SKM-1 (cell line): ENCODE results near the gene ZNF329.
"Not testable (repeated sequence)": the region's sequence is repeated elsewhere in the genome, so short reads cannot be mapped to it uniquely, and the experiment has no call there.

Experiments used
- DNase-seq: peaks from one replicate; lab custom pipeline; 2025; ENCODE audit not compliant: unreplicated experiment; lab: John Stamatoyannopoulos, UW

Gene ZNF329

GRCh38 chr19:58150328-58150921 is at the start of gene ZNF329:
ZNF329 (minus strand) TSS chr19:58150789; CDS start chr19:58129503, 21,286 bp downstream.
- peak; percentile 11 for DNase-seq

- DNase-seq: no peak
These were observed 46.5 kb upstream of the ZNF329 start for GRCh38 chr19:58196901-58197616.

GRCh38 chr19:58183817-58184215 is 33.2 kb upstream of the ZNF329 start:
- DNase-seq: no peak

- peak; percentile 48 for DNase-seq
These were observed 32.6 kb upstream of the ZNF329 start, which contains the start of gene ZNF274 for GRCh38 chr19:58182989-58183816. ZNF274 (plus strand) TSS chr19:58183061; CDS start chr19:58183966, 905 bp downstream.

GRCh38 chr19:58182577-58182988 is 32.0 kb upstream of the ZNF329 start:
- DNase-seq: no peak

- peak; percentile 14 for DNase-seq
These were observed 31.4 kb upstream of the ZNF329 start for GRCh38 chr19:58181902-58182576.

- DNase-seq: no peak
These were observed 20.3 kb upstream of the ZNF329 start for GRCh38 chr19:58170860-58171259.

GRCh38 chr19:58166708-58167280 is 16.2 kb upstream of the ZNF329 start:
- no peak for DNase-seq

- DNase-seq: no peak
These were observed 15.7 kb upstream of the ZNF329 start for GRCh38 chr19:58166268-58166667.

GRCh38 chr19:58157045-58157728 is 6.6 kb upstream of the ZNF329 start:
- DNase-seq: no peak

GRCh38 chr19:58154679-58155648 is 4.4 kb upstream of the ZNF329 start:
- DNase-seq: peak; percentile 39

GRCh38 chr19:58154287-58154678 is 3.7 kb upstream of the ZNF329 start:
- DNase-seq: no peak

GRCh38 chr19:58153386-58153785 is 2.8 kb upstream of the ZNF329 start:
- DNase-seq: no peak

- DNase-seq: not testable (repeated sequence)
These were observed 3.1 kb downstream of the ZNF329 start for GRCh38 chr19:58147475-58147874.

GRCh38 chr19:58145849-58146248 is 4.7 kb downstream of the ZNF329 start:
- no peak for DNase-seq

- DNase-seq: no peak
These were observed 16.3 kb downstream of the ZNF329 start for GRCh38 chr19:58134244-58134643.

GRCh38 chr19:58129284-58129683 is 21.3 kb downstream of the ZNF329 start:
- DNase-seq: no peak

GRCh38 chr19:58128041-58128685 is 22.4 kb downstream of the ZNF329 start:
- no peak for DNase-seq

- DNase-seq: no peak
These were observed 27.2 kb downstream of the ZNF329 start for GRCh38 chr19:58123354-58123753.
